GM23338 (cell line): ENCODE results near the gene CBX5. TPM values are rescaled to one million over a fixed set of nuclear protein-coding genes. Genes with fewer than 3 reads are reported as not detected.

Experiments used
- CREB1 ChIP-seq: fragments of 250-450 bp; sonication (Bioruptor Pico); IDR thresholded peaks from 2 replicates; pipeline ENCODE4 v1.5.0; 2020; ENCODE audit warnings: low read depth, mild to moderate bottlenecking, moderate library complexity
- CTCF ChIP-seq, 2 experiments: fragments of 200-600 bp in 1 of 2; sonication (generic) in 1 of 2; conservative IDR thresholded peaks; 2 replicates each; pipeline versions ENCODE4 v1.5.1 to v1.6.1; 2016 to 2017; ENCODE audit warnings: antibody characterized with exemption in 2 of 2, low read depth in 2 of 2, mild to moderate bottlenecking in 2 of 2, moderate library complexity in 1 of 2
- ETS1 ChIP-seq: IDR thresholded peaks from 2 replicates; pipeline ENCODE4 v1.6.1; 2016; ENCODE audit warnings: antibody characterized with exemption
- EZH2 ChIP-seq: fragments of 200-600 bp; sonication (generic); IDR thresholded peaks from one replicate; pipeline ENCODE4 v1.8.0; 2017; ENCODE audit warnings: antibody characterized with exemption, mild to moderate bottlenecking, low read depth; ENCODE audit not compliant: unreplicated experiment
- EZH2phosphoT487 ChIP-seq: fragments of 200-600 bp; sonication (generic); IDR thresholded peaks from one replicate; pipeline ENCODE4 v1.8.1; 2018; ENCODE audit warnings: antibody characterized with exemption; ENCODE audit not compliant: unreplicated experiment
- JUNB ChIP-seq: IDR thresholded peaks from one replicate; pipeline ENCODE4 v1.6.1; 2016; ENCODE audit warnings: antibody characterized with exemption; ENCODE audit not compliant: unreplicated experiment
- NANOG ChIP-seq: IDR thresholded peaks from 2 replicates; pipeline ENCODE4 v1.6.1; 2016; ENCODE audit warnings: antibody characterized with exemption, borderline replicate concordance
- STAT1 ChIP-seq: IDR thresholded peaks from one replicate; pipeline ENCODE4 v1.6.1; 2016; ENCODE audit warnings: antibody characterized with exemption; ENCODE audit not compliant: unreplicated experiment
- ZNF114 ChIP-seq: fragments of 250-450 bp; sonication (Bioruptor Pico); IDR thresholded peaks from 2 replicates; pipeline ENCODE4 v1.5.0; 2020; ENCODE audit warnings: mild to moderate bottlenecking, moderate library complexity
- ZNF331 ChIP-seq: fragments of 250-450 bp; sonication (Bioruptor Pico); IDR thresholded peaks from 2 replicates; pipeline ENCODE4 v1.5.0; 2020; ENCODE audit warnings: low read depth, mild to moderate bottlenecking, moderate library complexity
- ZNF462 ChIP-seq: fragments of 250-450 bp; sonication (Bioruptor Pico); IDR thresholded peaks from 2 replicates; pipeline ENCODE4 v1.5.0; 2020; ENCODE audit warnings: mild to moderate bottlenecking, moderate library complexity
- polyA plus RNA-seq: library from polyadenylated mRNA; unstranded; fragments of >200 nt; fragmentation: Nextera tagmentation; extraction: Ambion mirVana; gene quantifications from 2 replicates; pipeline ENCODE4 v1.2.1, GENCODE V29; 2016
- total RNA-seq: library from RNA; depleted of rRNA; stranded (reverse); fragments of >200 nt; shearing (Covaris generic); gene quantifications from 2 replicates; pipeline ENCODE4 v1.2.3, GENCODE V29; 2014

CBX5 gene
- total and polyA plus RNA-seq, 2 experiments from 2014 or later = 152 to 212 TPM

GRCh38 chr12:54191126-54191525, 88.8 kb downstream of the CBX5 start (continued):
- TF ChIP-seq ZNF462 = no peak
- no peak for TF ChIP-seq JUNB
- TF ChIP-seq NANOG = no peak
- TF ChIP-seq STAT1 = no peak
- no peak for TF ChIP-seq ZNF331 (CRISPR knock-in tag)
- TF ChIP-seq CREB1 (CRISPR knock-in tag) = no peak
- no peak for TF ChIP-seq CTCF (conservative IDR thresholded peaks at IDR 0.05; ENCODE audit: low read depth in 2 of 2)
- TF ChIP-seq EZH2phosphoT487 = no peak
- TF ChIP-seq ZNF114 (CRISPR knock-in tag) = no peak
- no peak for TF ChIP-seq EZH2
- TF ChIP-seq ETS1 = no peak
